HG03060 (cell line): Measurements from ENCODE around the gene PARP4.
A peak's percentile ranks its signal among the peaks of the same experiment; 100 is the strongest.
"Not testable (repeated sequence)": the region's sequence is repeated elsewhere in the genome, so short reads cannot be mapped to it uniquely, and the experiment has no call there.

Experiments used
- ATAC-seq: cut with Tn5 transposase; IDR thresholded peaks from one replicate; pipeline ENCODE4 v1.9.1; 2021; ENCODE audit warnings: low read depth, moderate number of reproducible peaks; ENCODE audit not compliant: unreplicated experiment

The PARP4 gene

GRCh38 chr13:24512197-24512907 is at the start of gene PARP4:
Gene PARP4 (minus strand): TSS chr13:24512778. CDS start chr13:24503776, 9,002 bp downstream.
- peak; percentile 35 for ATAC-seq

GRCh38 chr13:24560579-24561187 is 48.1 kb upstream of the PARP4 start:
- not testable (repeated sequence) for ATAC-seq

- not testable (repeated sequence) for ATAC-seq
Measured at GRCh38 chr13:24559431-24560218, 47.0 kb upstream of the PARP4 start.

- no peak for ATAC-seq
Measured at GRCh38 chr13:24557081-24557480, 44.5 kb upstream of the PARP4 start.

- ATAC-seq: not testable (repeated sequence)
Measured at GRCh38 chr13:24553892-24554291, 41.3 kb upstream of the PARP4 start.

GRCh38 chr13:24541476-24542352 is 29.1 kb upstream of the PARP4 start:
- ATAC-seq: not testable (repeated sequence)

- no peak for ATAC-seq
Measured at GRCh38 chr13:24541127-24541475, 28.5 kb upstream of the PARP4 start.

- ATAC-seq: no peak
Measured at GRCh38 chr13:24540236-24541126, 27.9 kb upstream of the PARP4 start.

- ATAC-seq: no peak
Measured at GRCh38 chr13:24539500-24540165, 27.1 kb upstream of the PARP4 start.

GRCh38 chr13:24529478-24529877 is 16.9 kb upstream of the PARP4 start:
- ATAC-seq: no peak

GRCh38 chr13:24528816-24529398 is 16.3 kb upstream of the PARP4 start:
- ATAC-seq: no peak

- no peak for ATAC-seq
Measured at GRCh38 chr13:24527266-24527775, 14.7 kb upstream of the PARP4 start.

- ATAC-seq: no peak
Measured at GRCh38 chr13:24520733-24521132, 8.2 kb upstream of the PARP4 start.

GRCh38 chr13:24516919-24517318 is 4.3 kb upstream of the PARP4 start:
- ATAC-seq: no peak

GRCh38 chr13:24512908-24513213 is 283 bp upstream of the PARP4 start:
- ATAC-seq: no peak

- peak; percentile 10 for ATAC-seq
Measured at GRCh38 chr13:24511816-24512196, 772 bp downstream of the PARP4 start.

GRCh38 chr13:24511019-24511815 is 1.4 kb downstream of the PARP4 start:
- peak; percentile 42 for ATAC-seq
